Measurements from ENCODE around the gene TAGLN. TPM values are rescaled to one million over a fixed set of nuclear protein-coding genes. Genes with fewer than 3 reads are reported as not detected.

Gene TAGLN
- total RNA-seq, 2 experiments from 2014 or later = 2.0 to 2.5 TPM

GRCh38 chr11:117218133-117218915 is 19.2 kb downstream of the TAGLN start:
- no peak for DNase-seq
- no peak for ATAC-seq
- Mint-ChIP-seq H3K9me3 (no peaks in the 10 kb centered on the region), H3K4me3 (no peak overlapping the region), H3K4me1 (ENCODE audit: low read depth) (peaks cover 4% of the 10 kb centered on the region), H3K36me3 (ENCODE audit: low read depth) (peaks cover 52% of the 10 kb centered on the region), H3K27ac (peak overlapping the region; percentile 25), H3K27me3 (no peaks in the 10 kb centered on the region)
- ChIA-PET POLR2A (no interaction called here), CTCF (interaction anchor here (0.7 to 2.2 kb wide), 5 partner anchors 9 to 88 kb away, joined by 3 to 12 read pairs (median 4); partner anchors contain the start of gene PCSK7)
- TF ChIP-seq CTCF (IDR thresholded peaks at IDR 0.05) = no peak
- intact Hi-C loops (cut with micrococcal nuclease) = no loop called here

DNA sequence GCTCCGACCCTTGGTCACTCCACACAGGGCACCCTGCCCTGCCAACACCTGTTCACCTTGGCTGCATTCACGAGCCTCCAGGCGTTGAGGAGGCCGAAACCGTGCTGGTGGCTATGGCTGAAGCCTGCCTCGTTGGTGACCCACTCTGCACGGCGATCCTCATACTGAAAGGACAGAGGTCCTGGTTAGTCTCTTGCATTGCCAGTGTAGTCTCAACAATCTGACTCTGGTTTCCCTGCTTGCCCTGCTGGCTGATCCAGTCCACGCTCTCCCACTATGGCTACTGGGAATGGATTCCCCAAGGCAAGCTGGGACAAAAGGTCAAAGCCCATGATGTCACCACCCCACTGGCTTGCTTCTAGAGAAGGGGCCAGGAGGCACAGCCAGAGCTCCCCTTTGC is 19.8 kb downstream of the TAGLN start:
- no peaks in the 10 kb centered on the region for H3K9me3 Mint-ChIP-seq
- H3K4me3 Mint-ChIP-seq = no peak overlapping the region
- peak overlapping the region; percentile 42 for H3K27ac Mint-ChIP-seq
- ChIA-PET CTCF (interaction anchor here (1.5 to 2.2 kb wide), 3 partner anchors 8 to 38 kb away, joined by 4 to 12 read pairs (median 5); partner anchors contain the start of gene PCSK7), POLR2A (interaction anchor here (3.6 kb wide), 1 partner anchor 17 kb away, joined by 21 read pairs; no protein-coding TSS in a partner anchor)
- peaks cover 53% of the 10 kb centered on the region for H3K36me3 Mint-ChIP-seq (ENCODE audit: low read depth)
- no peak for TF ChIP-seq CTCF (IDR thresholded peaks at IDR 0.05)
- no peaks in the 10 kb centered on the region for H3K27me3 Mint-ChIP-seq
- peaks cover 4% of the 10 kb centered on the region for H3K4me1 Mint-ChIP-seq (ENCODE audit: low read depth)
- ATAC-seq (no peak), DNase-seq (no peak)
- intact Hi-C loops (cut with micrococcal nuclease) = no loop called here

GRCh38 chr11:117219455-117219854 is 20.3 kb downstream of the TAGLN start:
- ChIA-PET CTCF (interaction anchor here (1.1 to 2.2 kb wide), 3 partner anchors 8 to 38 kb away, joined by 4 to 12 read pairs (median 4); partner anchors contain the start of gene PCSK7), POLR2A (interaction anchor here (0.6 to 3.6 kb wide), 4 partner anchors 8 to 17 kb away, joined by 3 to 21 read pairs (median 3); no protein-coding TSS in a partner anchor)
- Mint-ChIP-seq H3K36me3 (ENCODE audit: low read depth) (peaks cover 54% of the 10 kb centered on the region), H3K27me3 (no peaks in the 10 kb centered on the region), H3K27ac (peak overlapping the region; percentile 42), H3K4me3 (no peak overlapping the region), H3K4me1 (ENCODE audit: low read depth) (peaks cover 4% of the 10 kb centered on the region), H3K9me3 (no peaks in the 10 kb centered on the region)
- intact Hi-C loops (cut with micrococcal nuclease) = no loop called here
- no peak for TF ChIP-seq CTCF (IDR thresholded peaks at IDR 0.05)
- no peak for ATAC-seq
- no peak for DNase-seq

GRCh38 chr11:117219995-117220394 is 20.8 kb downstream of the TAGLN start:
- Mint-ChIP-seq H3K27ac (no peak overlapping the region), H3K36me3 (ENCODE audit: low read depth) (peaks cover 51% of the 10 kb centered on the region), H3K4me1 (ENCODE audit: low read depth) (peaks cover 4% of the 10 kb centered on the region), H3K9me3 (no peaks in the 10 kb centered on the region), H3K4me3 (no peak overlapping the region), H3K27me3 (no peaks in the 10 kb centered on the region)
- POLR2A ChIA-PET = interaction anchor here (0.6 to 3.6 kb wide), 5 partner anchors 9 to 1067 kb away, joined by 3 to 21 read pairs (median 3); no protein-coding TSS in a partner anchor
- no peak for TF ChIP-seq CTCF (IDR thresholded peaks at IDR 0.05)
- intact Hi-C loops (cut with micrococcal nuclease) = no loop called here
- ATAC-seq = no peak
- CTCF ChIA-PET = interaction anchor here (0.7 to 1.3 kb wide), 3 partner anchors 11 to 38 kb away, joined by 3 to 4 read pairs (median 4); no protein-coding TSS in a partner anchor
- DNase-seq = no peak

GRCh38 chr11:117220568-117220967 is 21.4 kb downstream of the TAGLN start:
- Mint-ChIP-seq H3K36me3 (ENCODE audit: low read depth) (peaks cover 55% of the 10 kb centered on the region), H3K9me3 (no peaks in the 10 kb centered on the region), H3K4me1 (ENCODE audit: low read depth) (peaks cover 4% of the 10 kb centered on the region), H3K4me3 (no peak overlapping the region), H3K27ac (no peak overlapping the region), H3K27me3 (no peaks in the 10 kb centered on the region)
- ATAC-seq = no peak
- no peak for TF ChIP-seq CTCF (IDR thresholded peaks at IDR 0.05)
- intact Hi-C loops (cut with micrococcal nuclease) = no loop called here
- ChIA-PET CTCF (interaction anchor here (1.1 to 1.3 kb wide), 2 partner anchors 10 to 11 kb away, joined by 4 read pairs; no protein-coding TSS in a partner anchor), POLR2A (interaction anchor here (1.1 to 3.6 kb wide), 3 partner anchors 10 to 76 kb away, joined by 3 to 21 read pairs (median 10); partner anchors contain the start of gene PAFAH1B2)
- DNase-seq = no peak

Data from activated CD8-positive, alpha-beta T cell treated with anti-CD3 and anti-CD28 coated beads for 36 hours (primary cell).